GM21367 (cell line): ENCODE data around the gene GRM4.

Source experiments
- ATAC-seq: cut with Tn5 transposase; IDR thresholded peaks from one replicate; pipeline ENCODE4 v1.9.1; 2021; ENCODE audit not compliant: unreplicated experiment

Gene GRM4

DNA sequence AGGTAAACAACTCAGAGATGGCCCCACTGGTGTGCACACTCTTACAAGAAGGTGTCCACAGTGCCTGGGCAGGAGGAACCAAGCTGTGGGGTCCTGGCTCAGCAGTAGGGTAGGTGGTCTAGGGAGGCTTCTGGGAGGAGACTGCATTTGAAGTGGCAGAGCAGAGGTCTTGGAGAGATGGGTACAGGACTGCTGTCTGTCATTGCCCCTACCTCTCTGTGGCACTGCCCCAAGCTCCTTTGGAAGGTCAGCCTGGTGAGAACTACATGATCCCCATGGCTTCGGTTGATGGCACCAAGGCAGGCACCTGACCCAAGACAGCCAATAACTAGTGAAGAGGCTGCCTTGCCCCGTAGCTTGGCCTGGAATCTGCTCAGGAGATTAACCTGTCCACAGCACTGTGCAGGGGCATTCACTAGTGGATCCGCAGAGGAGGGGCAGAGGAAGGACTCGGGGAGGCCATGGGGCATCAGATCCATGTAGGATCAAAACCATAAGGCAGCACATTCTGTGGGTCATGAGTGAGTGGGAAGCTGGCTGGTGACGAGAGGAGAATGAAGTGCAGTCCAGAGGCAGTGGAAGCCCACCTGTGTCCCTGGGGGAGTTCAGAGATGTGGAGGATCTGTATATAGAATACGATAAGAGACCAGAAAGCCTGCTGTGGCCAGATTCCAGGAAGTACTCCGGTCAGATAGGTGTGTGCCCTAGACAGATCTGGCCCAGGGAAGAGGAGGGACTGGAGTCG is 162.0 kb downstream of the GRM4 start:
- ATAC-seq: no peak

DNA sequence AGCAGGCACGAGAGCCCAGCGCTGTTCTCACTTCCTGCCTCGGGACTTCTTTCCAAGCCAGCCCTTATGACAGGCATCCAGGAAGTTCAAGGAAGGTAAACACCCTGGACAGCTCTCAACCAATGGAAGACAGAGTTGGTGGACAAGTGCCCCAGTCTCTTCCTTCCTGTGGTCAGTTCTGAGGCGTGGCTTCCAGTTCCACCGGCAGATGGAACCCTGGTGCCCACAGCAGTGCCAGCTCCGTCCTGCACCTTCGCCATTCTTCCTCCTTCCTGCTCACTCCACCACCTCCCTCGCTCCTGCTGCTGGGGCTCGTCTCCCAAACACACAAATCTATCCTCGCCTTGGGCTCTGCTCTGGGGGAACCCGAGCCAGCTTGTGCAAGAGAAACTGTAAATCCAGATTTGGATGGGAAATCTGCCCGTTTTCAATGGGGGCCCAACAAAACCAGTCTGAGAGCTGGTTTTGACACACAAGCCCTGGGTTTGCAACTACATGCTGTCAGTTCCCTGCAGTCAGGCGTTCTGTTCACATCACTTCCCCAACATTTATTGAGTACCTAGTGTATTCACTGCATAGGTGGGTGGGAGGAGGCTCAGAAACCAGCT is 162.7 kb downstream of the GRM4 start:
- no peak for ATAC-seq

DNA sequence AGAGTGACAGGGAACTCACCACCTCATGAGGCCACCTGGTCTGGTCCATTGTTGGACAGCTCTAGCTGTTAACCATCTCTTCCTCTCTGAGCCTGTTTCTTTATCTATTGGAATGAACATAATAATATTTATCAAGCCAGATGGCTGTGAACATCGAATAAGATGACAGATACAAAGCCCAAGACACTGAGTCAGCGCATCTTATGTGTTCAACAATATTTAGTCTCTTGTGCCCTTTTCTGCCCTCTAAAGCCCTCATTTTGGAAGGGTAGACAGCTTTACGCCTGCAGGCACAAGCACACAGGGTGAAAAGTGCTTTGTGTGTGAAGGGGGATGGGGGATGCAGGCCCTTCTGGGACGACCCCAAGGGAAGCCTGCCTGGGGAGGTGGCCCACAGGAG is 164.0 kb downstream of the GRM4 start:
- ATAC-seq: no peak

- no peak for ATAC-seq
Observed at GRCh38 chr6:33981421-33981820, 164.5 kb downstream of the GRM4 start.

- no peak for ATAC-seq
Observed at GRCh38 chr6:33980176-33981175, 165.4 kb downstream of the GRM4 start.

DNA sequence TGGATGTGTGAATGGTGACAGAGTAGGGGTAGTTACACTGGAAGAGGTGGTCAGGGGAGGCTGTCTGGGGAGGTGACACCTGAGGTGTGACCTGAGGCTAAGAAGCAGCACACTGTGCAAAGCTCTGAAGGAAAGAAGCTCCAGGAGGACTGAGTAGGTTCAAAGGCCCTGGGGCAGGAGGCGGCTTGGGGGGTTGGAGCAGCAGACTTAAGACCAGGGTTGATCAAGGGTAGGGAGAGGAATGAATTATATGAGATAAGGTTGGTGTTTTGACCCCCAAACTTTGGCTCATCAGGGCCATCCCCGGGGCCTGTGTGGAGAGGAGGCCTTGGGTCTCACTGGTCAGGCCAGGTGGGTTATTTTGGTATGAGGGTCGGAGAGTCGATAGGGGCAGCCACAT is 166.1 kb downstream of the GRM4 start:
- no peak for ATAC-seq

- no peak for ATAC-seq
Observed at GRCh38 chr6:33978412-33979150, 167.3 kb downstream of the GRM4 start.

- ATAC-seq: no peak
Observed at GRCh38 chr6:33977606-33978411, 168.1 kb downstream of the GRM4 start.

GRCh38 chr6:33976437-33977360 is 169.2 kb downstream of the GRM4 start:
- no peak for ATAC-seq

DNA sequence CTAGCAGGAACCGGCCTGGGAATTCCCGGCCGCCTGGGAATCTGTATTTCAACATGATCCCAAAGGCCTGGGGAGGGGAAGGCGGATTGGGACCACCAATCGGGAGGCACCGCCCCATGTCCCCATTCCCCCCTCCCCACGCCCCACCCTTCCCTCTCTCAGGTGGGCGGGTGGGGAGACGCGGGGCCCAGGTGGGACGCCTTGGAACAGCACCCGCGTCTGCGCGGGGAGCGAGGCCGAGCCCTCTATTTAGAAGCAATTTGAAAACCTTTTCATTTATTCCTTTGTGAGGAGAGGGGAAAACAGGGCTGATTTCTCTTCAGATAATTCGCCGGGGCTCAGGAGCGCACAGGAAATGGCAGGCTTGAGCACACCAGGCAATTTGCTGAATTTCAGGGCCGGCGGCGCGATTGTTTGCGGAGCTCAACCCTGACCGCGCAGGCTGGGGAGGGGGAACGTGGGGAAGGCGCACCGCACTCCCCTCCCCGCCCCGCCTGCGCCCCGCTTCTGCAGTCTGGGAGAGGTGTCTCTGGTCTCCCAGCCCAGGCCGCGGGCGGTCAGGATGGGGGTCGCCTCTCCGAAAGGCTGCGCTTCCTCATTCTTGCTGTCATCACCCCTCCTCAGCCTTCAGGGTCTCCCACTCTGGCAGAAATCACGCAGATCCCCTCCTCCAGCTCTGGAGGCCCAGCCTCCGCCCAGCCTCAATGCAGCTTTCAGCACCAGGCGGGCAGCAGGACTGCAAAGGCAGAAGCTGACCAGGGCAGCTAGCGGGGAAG is 170.0 kb downstream of the GRM4 start:
- no peak for ATAC-seq

GRCh38 chr6:33974471-33974870 is 171.4 kb downstream of the GRM4 start:
- no peak for ATAC-seq

- no peak for ATAC-seq
Observed at GRCh38 chr6:33974030-33974429, 171.9 kb downstream of the GRM4 start.

- ATAC-seq: no peak
Observed at GRCh38 chr6:33971580-33971979, 174.3 kb downstream of the GRM4 start.
